Activated naive CD4-positive, alpha-beta T cell treated with anti-CD3 and anti-CD28 coated beads, Interleukin-2, amount 50 U/mL, for 24 hours (primary cell): ENCODE results near the gene TMEM225.
"Not testable (repeated sequence)": the region's sequence is repeated elsewhere in the genome, so short reads cannot be mapped to it uniquely, and the experiment has no call there.

Experiments used
- H3K27ac Mint-ChIP-seq: one replicate; pipeline ENCODE4 v1.8.0; 2021; ENCODE audit warnings: mild to moderate bottlenecking, mixed read lengths
- H3K27me3 Mint-ChIP-seq: one replicate; pipeline ENCODE4 v1.8.0; 2021; ENCODE audit warnings: mixed read lengths
- H3K36me3 Mint-ChIP-seq: one replicate; pipeline ENCODE4 v1.8.0; 2021; ENCODE audit warnings: mixed read lengths
- H3K4me1 Mint-ChIP-seq: one replicate; pipeline ENCODE4 v1.8.0; 2021; ENCODE audit warnings: mixed read lengths
- H3K4me3 Mint-ChIP-seq: one replicate; pipeline ENCODE4 v1.8.0; 2021; ENCODE audit warnings: mild to moderate bottlenecking, mixed read lengths
- H3K9me3 Mint-ChIP-seq: one replicate; pipeline ENCODE4 v1.8.0; 2021; ENCODE audit warnings: mixed read lengths

Gene TMEM225

DNA sequence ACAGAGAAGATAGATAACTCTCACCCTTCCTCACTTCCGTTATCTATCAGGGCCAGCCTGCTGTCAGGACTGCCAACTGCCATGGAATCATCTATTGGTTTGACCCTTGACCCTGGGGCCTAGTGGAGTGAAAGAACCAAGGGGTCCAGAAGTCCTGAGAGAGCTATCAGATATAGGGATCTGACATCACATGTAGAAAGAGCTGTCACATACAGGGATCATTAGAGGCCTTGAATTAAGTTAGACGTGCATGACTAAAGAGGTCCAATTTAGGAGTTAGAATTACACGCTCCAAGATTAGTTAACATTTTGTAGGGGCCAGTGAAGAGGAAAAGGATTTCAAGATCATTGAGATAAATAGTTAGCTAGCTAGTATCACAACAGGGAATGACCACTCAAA, at the start of gene TMEM225:
Gene TMEM225 (minus strand): TSS at position 101 of the 400 bp plus-strand sequence. CDS start 245 bp downstream, outside the sequence.
- Mint-ChIP-seq H3K4me1 (no peaks in the 10 kb centered on the region), H3K27ac (no peak within 1 kb of the TSS), H3K27me3 (peaks cover 2% of the 10 kb centered on the region), H3K36me3 (no peaks in the 10 kb centered on the region), H3K9me3 (no peaks in the 10 kb centered on the region), H3K4me3 (no peak within 1 kb of the TSS)

GRCh38 chr11:123924027-123924426, 38.6 kb upstream of the TMEM225 start:
- Mint-ChIP-seq H3K9me3 (peaks cover 4% of the 10 kb centered on the region), H3K36me3 (no peaks in the 10 kb centered on the region), H3K27me3 (peaks cover 1% of the 10 kb centered on the region), H3K4me3 (no peak overlapping the region), H3K27ac (no peak overlapping the region), H3K4me1 (no peaks in the 10 kb centered on the region)

DNA sequence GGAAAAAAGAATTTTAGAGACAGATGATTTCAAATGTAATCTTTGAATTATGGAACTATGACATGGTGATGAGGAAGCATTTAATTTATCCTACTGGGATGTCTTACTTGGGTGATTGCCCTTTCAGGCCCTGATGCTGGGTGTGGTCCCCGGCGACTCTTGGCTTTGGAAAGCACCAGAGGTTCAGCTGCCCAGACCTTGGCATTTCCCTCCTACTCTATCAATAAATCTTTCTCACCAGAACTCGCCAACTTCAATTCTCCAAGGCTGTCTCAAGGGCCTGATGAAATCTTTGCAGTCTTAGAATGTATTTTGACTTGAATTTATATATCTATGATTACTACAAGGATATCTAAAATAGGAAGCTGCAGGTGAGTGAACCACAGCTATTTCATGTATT, 35.5 kb upstream of the TMEM225 start:
- Mint-ChIP-seq H3K27me3 (peaks cover 1% of the 10 kb centered on the region), H3K36me3 (no peaks in the 10 kb centered on the region), H3K27ac (no peak overlapping the region), H3K9me3 (no peaks in the 10 kb centered on the region), H3K4me3 (no peak overlapping the region), H3K4me1 (no peaks in the 10 kb centered on the region)

DNA sequence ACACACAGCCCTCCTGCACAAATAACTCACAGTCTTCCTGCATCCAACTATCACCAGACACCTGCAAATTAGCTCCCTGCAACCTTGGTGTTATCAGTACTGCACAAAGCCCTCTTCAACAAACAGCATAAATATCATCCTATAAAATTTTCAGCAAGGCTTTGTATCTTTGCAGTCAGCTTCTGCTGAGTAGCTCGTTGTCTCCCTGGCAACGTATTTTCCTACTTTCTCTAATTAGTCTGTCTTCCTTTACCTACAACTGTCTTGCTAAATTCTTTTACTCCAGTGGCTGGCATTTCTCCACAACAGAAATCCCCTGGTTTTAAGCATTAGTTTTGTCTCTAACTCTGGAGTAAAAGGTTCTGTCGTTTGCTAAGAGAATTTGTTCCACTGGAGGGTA, 20.4 kb upstream of the TMEM225 start:
- H3K27me3 Mint-ChIP-seq = peaks cover 1% of the 10 kb centered on the region
- H3K4me1 Mint-ChIP-seq = no peaks in the 10 kb centered on the region
- H3K36me3 Mint-ChIP-seq = no peaks in the 10 kb centered on the region
- H3K4me3 Mint-ChIP-seq = no peak overlapping the region
- no peak overlapping the region for H3K27ac Mint-ChIP-seq
- no peaks in the 10 kb centered on the region for H3K9me3 Mint-ChIP-seq

DNA sequence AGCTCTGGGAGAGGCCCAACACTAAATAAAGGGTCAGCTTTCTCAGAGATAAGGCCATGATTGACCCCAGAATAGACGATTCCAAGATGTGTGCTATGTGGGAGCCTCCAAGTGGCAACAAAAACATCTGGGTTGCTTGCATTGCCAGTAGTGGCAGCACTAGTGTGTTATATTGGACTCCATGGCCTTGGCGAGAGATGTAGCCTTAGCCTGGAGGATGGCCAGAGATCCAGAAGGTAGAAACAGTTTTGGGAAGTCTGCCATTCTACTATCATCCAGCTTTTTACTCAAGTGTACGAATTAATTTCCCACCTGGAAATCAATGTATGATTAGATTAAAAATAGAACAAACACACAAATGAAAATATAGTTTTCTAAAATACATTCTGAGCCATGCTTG, 19.5 kb upstream of the TMEM225 start:
- H3K4me3 Mint-ChIP-seq = no peak overlapping the region
- no peaks in the 10 kb centered on the region for H3K36me3 Mint-ChIP-seq
- no peaks in the 10 kb centered on the region for H3K9me3 Mint-ChIP-seq
- H3K27me3 Mint-ChIP-seq = peaks cover 1% of the 10 kb centered on the region
- no peaks in the 10 kb centered on the region for H3K4me1 Mint-ChIP-seq
- no peak overlapping the region for H3K27ac Mint-ChIP-seq

- H3K4me1 Mint-ChIP-seq = no peaks in the 10 kb centered on the region
- peaks cover 1% of the 10 kb centered on the region for H3K27me3 Mint-ChIP-seq
- H3K9me3 Mint-ChIP-seq = no peaks in the 10 kb centered on the region
- no peak overlapping the region for H3K4me3 Mint-ChIP-seq
- H3K27ac Mint-ChIP-seq = peak overlapping the region; percentile 43
- H3K36me3 Mint-ChIP-seq = no peaks in the 10 kb centered on the region
Measured at GRCh38 chr11:123903932-123904331, 18.5 kb upstream of the TMEM225 start.

DNA sequence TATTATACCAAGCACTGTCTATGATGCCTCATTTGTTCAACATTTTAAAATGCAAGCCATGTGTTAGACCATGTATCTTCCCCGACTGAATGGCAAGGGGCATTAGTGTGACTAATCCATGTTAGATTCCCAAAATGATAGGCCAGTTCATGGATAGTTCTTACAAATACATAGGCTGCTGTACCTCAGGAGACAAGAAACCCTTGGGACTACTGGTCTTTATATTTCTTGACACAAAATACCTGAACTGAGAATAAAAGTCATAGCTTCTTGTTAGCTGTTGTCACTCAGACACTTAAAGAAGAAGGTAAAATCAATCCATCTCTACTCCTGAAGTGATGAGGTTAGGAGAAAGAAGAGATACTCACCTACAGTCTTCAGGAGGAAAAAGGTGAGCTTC, 16.4 kb upstream of the TMEM225 start, which contains the start of gene OR8D4:
Gene OR8D4 (plus strand): TSS at position 301 of the 400 bp plus-strand sequence. CDS start 4,265 bp downstream, outside the sequence.
- H3K4me1 Mint-ChIP-seq = no peaks in the 10 kb centered on the region
- no peaks in the 10 kb centered on the region for H3K36me3 Mint-ChIP-seq
- H3K4me3 Mint-ChIP-seq = no peak within 1 kb of the TSS
- no peaks in the 10 kb centered on the region for H3K27me3 Mint-ChIP-seq
- no peaks in the 10 kb centered on the region for H3K9me3 Mint-ChIP-seq
- no peak within 1 kb of the TSS for H3K27ac Mint-ChIP-seq

- no peak overlapping the region for H3K27ac Mint-ChIP-seq
- H3K4me1 Mint-ChIP-seq = no peaks in the 10 kb centered on the region
- H3K27me3 Mint-ChIP-seq = no peaks in the 10 kb centered on the region
- H3K9me3 Mint-ChIP-seq = no peaks in the 10 kb centered on the region
- H3K4me3 Mint-ChIP-seq = no peak overlapping the region
- no peaks in the 10 kb centered on the region for H3K36me3 Mint-ChIP-seq
Measured at GRCh38 chr11:123899792-123900191, 14.3 kb upstream of the TMEM225 start.

- no peaks in the 10 kb centered on the region for H3K4me1 Mint-ChIP-seq
- H3K9me3 Mint-ChIP-seq = no peaks in the 10 kb centered on the region
- no peak overlapping the region for H3K4me3 Mint-ChIP-seq
- H3K27ac Mint-ChIP-seq = no peak overlapping the region
- peaks cover 6% of the 10 kb centered on the region for H3K27me3 Mint-ChIP-seq
- H3K36me3 Mint-ChIP-seq = no peaks in the 10 kb centered on the region
Measured at GRCh38 chr11:123892031-123892430, 6.6 kb upstream of the TMEM225 start.

- Mint-ChIP-seq H3K4me1 (no peaks in the 10 kb centered on the region), H3K9me3 (no peaks in the 10 kb centered on the region), H3K27ac (no peak overlapping the region), H3K27me3 (peaks cover 3% of the 10 kb centered on the region), H3K36me3 (no peaks in the 10 kb centered on the region), H3K4me3 (no peak overlapping the region)
Measured at GRCh38 chr11:123880912-123881311, 4.6 kb downstream of the TMEM225 start.

GRCh38 chr11:123867795-123868194, 17.7 kb downstream of the TMEM225 start:
- not testable (repeated sequence) for H3K27me3 Mint-ChIP-seq, H3K4me3 Mint-ChIP-seq, H3K36me3 Mint-ChIP-seq, H3K4me1 Mint-ChIP-seq, H3K9me3 Mint-ChIP-seq, H3K27ac Mint-ChIP-seq

GRCh38 chr11:123865293-123865692, 20.2 kb downstream of the TMEM225 start:
- H3K4me1 Mint-ChIP-seq, H3K27me3 Mint-ChIP-seq, H3K9me3 Mint-ChIP-seq, H3K4me3 Mint-ChIP-seq, H3K36me3 Mint-ChIP-seq, H3K27ac Mint-ChIP-seq: not testable (repeated sequence)

- Mint-ChIP-seq H3K4me3 (no peak overlapping the region), H3K4me1 (no peaks in the 10 kb centered on the region), H3K27me3 (no peaks in the 10 kb centered on the region), H3K36me3 (no peaks in the 10 kb centered on the region), H3K9me3 (peaks cover 4% of the 10 kb centered on the region), H3K27ac (no peak overlapping the region)
Measured at GRCh38 chr11:123859731-123860130, 25.7 kb downstream of the TMEM225 start.

DNA sequence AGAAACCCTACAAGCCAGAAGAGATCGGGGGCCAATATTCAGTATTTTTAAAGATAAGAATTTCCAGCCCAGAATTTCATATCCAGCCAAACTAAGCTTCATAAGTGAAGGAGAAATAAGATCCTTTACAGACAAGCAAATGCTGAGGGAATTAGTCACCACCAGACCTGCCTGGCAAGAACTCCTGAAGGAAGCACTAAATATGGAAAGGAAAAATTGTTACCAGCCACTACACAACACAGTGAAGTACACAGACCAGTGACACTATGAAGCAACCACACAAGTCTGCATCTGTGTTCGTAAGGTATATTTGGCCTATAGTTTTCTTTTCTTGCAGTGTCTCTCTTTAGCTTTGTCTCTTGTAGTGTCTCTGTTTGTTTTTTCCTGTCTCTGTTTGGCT, 29.0 kb downstream of the TMEM225 start:
- Mint-ChIP-seq H3K9me3 (peaks cover 4% of the 10 kb centered on the region), H3K4me1 (no peaks in the 10 kb centered on the region), H3K27ac (no peak overlapping the region), H3K36me3 (no peaks in the 10 kb centered on the region), H3K27me3 (peaks cover 4% of the 10 kb centered on the region), H3K4me3 (no peak overlapping the region)

DNA sequence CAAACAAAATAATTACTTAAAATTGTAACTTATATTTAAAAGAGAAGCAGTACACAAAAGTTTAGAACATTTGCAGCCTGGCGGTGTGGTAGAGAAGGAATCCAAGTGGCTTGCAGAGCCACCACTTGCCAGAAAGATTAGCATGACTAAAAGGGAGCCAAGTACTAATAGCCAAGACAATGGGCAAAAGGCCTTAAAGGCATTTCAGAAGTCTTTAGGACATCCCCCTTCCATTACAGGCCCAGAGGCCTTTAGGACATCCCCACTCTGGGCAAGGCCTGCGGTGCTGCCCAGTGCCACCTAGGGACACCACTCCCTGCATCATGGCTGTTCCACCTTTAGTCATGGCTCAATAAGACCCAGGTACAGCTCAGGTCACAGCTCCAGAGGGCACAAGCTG, 32.4 kb downstream of the TMEM225 start:
- Mint-ChIP-seq H3K36me3 (no peaks in the 10 kb centered on the region), H3K27me3 (peaks cover 7% of the 10 kb centered on the region), H3K4me1 (no peaks in the 10 kb centered on the region), H3K27ac (no peak overlapping the region), H3K9me3 (peaks cover 4% of the 10 kb centered on the region), H3K4me3 (no peak overlapping the region)

DNA sequence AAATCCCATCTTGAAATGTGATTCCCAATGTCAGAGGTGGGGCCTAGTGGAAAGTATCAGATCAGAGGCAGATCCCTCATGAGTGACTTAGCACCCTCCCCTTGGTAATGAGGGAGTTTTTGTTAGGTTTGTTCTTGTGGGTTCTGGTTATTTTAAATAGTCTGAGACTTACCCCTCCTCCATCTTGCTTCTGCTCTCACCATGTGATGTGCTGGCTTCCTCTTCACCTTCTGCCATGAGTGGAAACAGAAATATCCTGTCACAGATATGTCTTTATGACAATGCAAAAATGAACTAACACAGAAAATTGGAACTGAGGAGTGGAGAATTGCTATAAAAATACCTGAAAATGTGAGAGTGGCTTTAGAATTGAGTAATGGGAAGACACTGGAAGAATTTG, 33.1 kb downstream of the TMEM225 start:
- Mint-ChIP-seq H3K27me3 (peaks cover 7% of the 10 kb centered on the region), H3K4me3 (no peak overlapping the region), H3K9me3 (peaks cover 4% of the 10 kb centered on the region), H3K4me1 (no peaks in the 10 kb centered on the region), H3K27ac (no peak overlapping the region), H3K36me3 (no peaks in the 10 kb centered on the region)

DNA sequence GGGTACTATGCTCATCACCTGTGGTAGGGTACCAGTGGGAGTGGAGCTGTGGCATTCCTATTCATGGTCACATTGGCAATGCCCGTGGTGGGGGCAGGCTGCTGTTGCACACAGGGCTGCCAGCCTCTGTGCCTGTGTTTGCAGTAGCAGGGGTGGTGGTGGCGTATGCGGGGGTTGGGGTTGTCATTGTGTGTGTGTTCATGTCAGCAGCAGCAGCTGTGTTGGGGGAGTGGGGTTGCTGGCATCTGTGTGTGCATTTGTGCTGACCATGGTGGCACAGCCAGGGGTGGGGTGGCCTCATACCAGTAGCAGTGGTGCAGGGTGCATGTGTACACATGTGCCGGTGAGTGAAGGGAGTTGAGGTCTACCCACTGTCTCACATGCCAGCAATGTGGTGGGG, 34.4 kb downstream of the TMEM225 start:
- Mint-ChIP-seq H3K9me3 (peaks cover 3% of the 10 kb centered on the region), H3K27ac (no peak overlapping the region), H3K4me1 (no peaks in the 10 kb centered on the region), H3K4me3 (no peak overlapping the region), H3K27me3 (peaks cover 7% of the 10 kb centered on the region), H3K36me3 (no peaks in the 10 kb centered on the region)
